HepG2 (cell line): Measurements from ENCODE around the gene FKBP10. TPM values are rescaled to one million over a fixed set of nuclear protein-coding genes. Genes with fewer than 3 reads are reported as not detected.

Experiments used
- CBX2 ChIP-seq, 2 experiments: fragments of 200-600 bp in 1 of 2; sonication (generic); formaldehyde crosslinking in 1 of 2; IDR thresholded peaks; 2 replicates each; pipeline versions ENCODE4 v1.7.0 to v1.8.1; 2018 to 2022; ENCODE audit warnings: low read depth in 2 of 2, low read length in 1 of 2, mild to moderate bottlenecking in 1 of 2, missing genetic modification reagents in 1 of 2
- FOXO1 ChIP-seq: sonication (generic); formaldehyde crosslinking; IDR thresholded peaks from 2 replicates; pipeline ENCODE4 v1.4.0; 2020; ENCODE audit warnings: missing genetic modification reagents
- GABPA ChIP-seq, 2 experiments: IDR thresholded peaks; 2 replicates each; pipeline ENCODE4 v1.6.1; 2011 to 2016; ENCODE audit warnings: low read depth in 2 of 2, low read length in 1 of 2, missing biosample characterization in 1 of 2, missing genetic modification characterization in 1 of 2
- KLF15 ChIP-seq: sonication (generic); formaldehyde crosslinking; IDR thresholded peaks from 2 replicates; pipeline ENCODE4 v1.8.1; 2023; ENCODE audit warnings: borderline replicate concordance, mild to moderate bottlenecking, inconsistent platforms, missing genetic modification reagents, mixed read lengths
- MAFF ChIP-seq: IDR thresholded peaks from 2 replicates; pipeline ENCODE4 v1.6.1; 2011; ENCODE audit warnings: low read depth, low read length, improper control_type of control experiment
- NR2C2 ChIP-seq: sonication (generic); formaldehyde crosslinking; IDR thresholded peaks from 2 replicates; pipeline ENCODE4 v1.4.0; 2020; ENCODE audit warnings: missing genetic modification reagents, mild to moderate bottlenecking, moderate library complexity, borderline replicate concordance
- PAWR ChIP-seq: sonication (generic); formaldehyde crosslinking; IDR thresholded peaks from 2 replicates; pipeline ENCODE4 v1.4.0; 2020; ENCODE audit warnings: missing genetic modification reagents, mild to moderate bottlenecking, borderline replicate concordance
- SKIL ChIP-seq: sonication (generic); formaldehyde crosslinking; IDR thresholded peaks from 2 replicates; pipeline ENCODE4 v1.8.0; 2022; ENCODE audit warnings: missing genetic modification reagents, mild to moderate bottlenecking, moderate library complexity, borderline replicate concordance
- TBP ChIP-seq: sonication (generic); formaldehyde crosslinking; IDR thresholded peaks from 2 replicates; pipeline ENCODE4 v1.5.0; 2020; ENCODE audit warnings: missing genetic modification reagents
- WIZ ChIP-seq: sonication (generic); formaldehyde crosslinking; IDR thresholded peaks from 2 replicates; pipeline ENCODE4 v1.5.1; 2020; ENCODE audit warnings: mild to moderate bottlenecking, missing genetic modification reagents
- ZBTB4 ChIP-seq: sonication (generic); formaldehyde crosslinking; IDR thresholded peaks from 2 replicates; pipeline ENCODE4 v1.4.0; 2020; ENCODE audit warnings: missing genetic modification reagents, mild to moderate bottlenecking, borderline replicate concordance
- ZIK1 ChIP-seq: sonication (generic); formaldehyde crosslinking; IDR thresholded peaks from 2 replicates; pipeline ENCODE4 v1.5.0; 2020; ENCODE audit warnings: mild to moderate bottlenecking, low read depth, missing genetic modification reagents, borderline replicate concordance
- ZNF136 ChIP-seq: sonication (generic); formaldehyde crosslinking; IDR thresholded peaks from 2 replicates; pipeline ENCODE4 v1.8.1; 2022; ENCODE audit warnings: low read depth, mild to moderate bottlenecking, moderate library complexity, missing genetic modification reagents
- ZNF431 ChIP-seq: sonication (generic); formaldehyde crosslinking; IDR thresholded peaks from 2 replicates; pipeline ENCODE4 v1.9.0; 2022; ENCODE audit warnings: missing genetic modification reagents, low read depth, mild to moderate bottlenecking, borderline replicate concordance
- ZNF740 ChIP-seq: sonication (generic); formaldehyde crosslinking; IDR thresholded peaks from 2 replicates; pipeline ENCODE4 v1.4.0; 2020; ENCODE audit warnings: missing genetic modification reagents
- ZNF746 ChIP-seq: sonication (generic); formaldehyde crosslinking; IDR thresholded peaks from 2 replicates; pipeline ENCODE4 v1.8.0; 2022; ENCODE audit warnings: mild to moderate bottlenecking, missing genetic modification reagents
- ZNF772 ChIP-seq: sonication (generic); formaldehyde crosslinking; IDR thresholded peaks from 2 replicates; pipeline ENCODE4 v1.5.0; 2020; ENCODE audit warnings: mild to moderate bottlenecking, missing genetic modification reagents
- ZZZ3 ChIP-seq: sonication (generic); formaldehyde crosslinking; IDR thresholded peaks from 2 replicates; pipeline ENCODE4 v1.4.0; 2020; ENCODE audit warnings: missing genetic modification reagents, mild to moderate bottlenecking, borderline replicate concordance
- polyA plus RNA-seq, 8 experiments: library from polyadenylated mRNA; depleted of rRNA in 3 of 8; stranded (reverse) in 7 of 8; unstranded in 1 of 8; fragments of >200 nt; fragmentation: Illumina TruSeq in 4 of 8; extraction: Trizol in 4 of 8; gene quantifications; 2 replicates each; pipeline versions ENCODE4 v1.2.1 to v1.2.3, GENCODE V29; 2011 to 2016; ENCODE audit warnings: low read depth in 4 of 8, missing spikeins in 1 of 8, mixed read lengths in 1 of 8; ENCODE audit not compliant: insufficient read depth in 1 of 8
- total RNA-seq, 5 experiments: library from RNA; depleted of rRNA; stranded (reverse); fragments of >200 nt; fragmentation: Illumina TruSeq; extraction: Trizol; gene quantifications; 2 replicates each; pipeline ENCODE4 v1.2.3, GENCODE V29; 2016; ENCODE audit warnings: low read depth in 1 of 5
- TF ChIP-seq, protein P1 (sequence below): sonication (generic); formaldehyde crosslinking; IDR thresholded peaks from 2 replicates; pipeline ENCODE4 v1.4.0; 2020; ENCODE audit warnings: missing genetic modification reagents

FKBP10 gene
- total and polyA plus RNA-seq, 2 of the 13 experiments (the other 11 are each of a cell fraction or from before 2014, with no cell fraction given), result 149 to 573 TPM

DNA sequence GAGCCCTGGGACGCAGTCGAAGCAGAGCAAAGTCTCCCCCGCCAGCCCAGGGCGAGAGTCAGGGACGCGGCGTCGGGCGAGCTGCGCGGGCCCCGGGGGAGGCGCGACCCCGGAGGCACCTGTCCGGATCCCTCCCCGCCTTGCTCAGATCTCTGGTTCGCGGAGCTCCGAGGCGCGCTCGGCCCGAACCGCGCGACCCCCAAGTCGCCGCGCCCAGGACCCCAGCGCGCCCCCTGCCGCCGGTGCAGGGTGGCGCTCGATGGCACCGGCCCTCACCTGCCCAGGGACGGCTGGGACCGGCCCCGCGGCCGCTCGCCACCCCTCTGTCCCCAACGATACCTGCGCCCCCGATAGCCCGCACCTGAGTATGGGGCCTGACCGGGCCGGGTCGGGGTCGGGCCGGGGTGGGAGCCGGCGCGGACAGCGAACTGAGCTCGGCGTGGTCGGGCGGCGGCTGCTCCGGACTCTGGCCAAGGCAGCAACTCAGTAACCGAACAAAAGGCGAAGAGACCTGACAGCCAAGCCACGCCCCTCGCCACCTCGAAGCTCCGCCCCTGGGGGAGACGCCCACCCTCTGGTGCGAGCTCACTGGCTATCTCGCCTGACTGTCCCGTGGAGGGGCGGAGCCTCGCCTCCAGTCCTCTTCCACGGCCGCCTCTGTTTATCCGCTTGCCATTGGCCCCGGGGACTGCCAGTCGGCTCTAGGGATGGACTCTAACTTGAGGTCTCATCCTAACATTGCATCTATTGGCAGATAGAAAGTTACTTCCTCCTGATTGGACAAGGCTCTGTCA is 26.4 kb upstream of the FKBP10 start, which contains the start of gene JUP (continued):
- TF ChIP-seq ZBTB4 (CRISPR knock-in tag) (no peak), MAFF (no peak), ZNF431 (CRISPR knock-in tag) (peak; percentile 87; the same call in 1 of the 2 replicates), WIZ (0 out of 2 replicates have a peak, but pooled peaks have one; percentile 82), KLF15 (CRISPR knock-in tag) (peak; percentile 74), FOXO1 (CRISPR knock-in tag) (no peak; the same call in 1 of the 2 replicates), ZNF740 (CRISPR knock-in tag) (no peak), ZIK1 (CRISPR knock-in tag) (peak; percentile 87), ZNF746 (CRISPR knock-in tag) (peak; percentile 72; the same call in 1 of the 2 replicates), ZNF772 (CRISPR knock-in tag) (no peak), GABPA (IDR thresholded peaks at IDR 0.05; ENCODE audit: low read depth, low read length) (no peak), GABPA (CRISPR knock-in tag; IDR thresholded peaks at IDR 0.05; ENCODE audit: low read depth) (no peak; the same call in 1 of the 2 replicates), CBX2 (IDR thresholded peaks at IDR 0.05; ENCODE audit: low read depth, low read length) (no peak), CBX2 (CRISPR knock-in tag; IDR thresholded peaks at IDR 0.05; ENCODE audit: low read depth) (peak; percentile 89; the same call in 1 of the 2 replicates), NR2C2 (peak; percentile 30; the same call in 1 of the 2 replicates), ZNF136 (CRISPR knock-in tag) (0 out of 2 replicates have a peak, but pooled peaks have one; percentile 19), PAWR (no peak), SKIL (CRISPR knock-in tag) (no peak), ZZZ3 (CRISPR knock-in tag) (no peak), TBP (CRISPR knock-in tag) (0 out of 2 replicates have a peak, but pooled peaks have one; percentile 52)
- TF ChIP-seq, protein P1, sequence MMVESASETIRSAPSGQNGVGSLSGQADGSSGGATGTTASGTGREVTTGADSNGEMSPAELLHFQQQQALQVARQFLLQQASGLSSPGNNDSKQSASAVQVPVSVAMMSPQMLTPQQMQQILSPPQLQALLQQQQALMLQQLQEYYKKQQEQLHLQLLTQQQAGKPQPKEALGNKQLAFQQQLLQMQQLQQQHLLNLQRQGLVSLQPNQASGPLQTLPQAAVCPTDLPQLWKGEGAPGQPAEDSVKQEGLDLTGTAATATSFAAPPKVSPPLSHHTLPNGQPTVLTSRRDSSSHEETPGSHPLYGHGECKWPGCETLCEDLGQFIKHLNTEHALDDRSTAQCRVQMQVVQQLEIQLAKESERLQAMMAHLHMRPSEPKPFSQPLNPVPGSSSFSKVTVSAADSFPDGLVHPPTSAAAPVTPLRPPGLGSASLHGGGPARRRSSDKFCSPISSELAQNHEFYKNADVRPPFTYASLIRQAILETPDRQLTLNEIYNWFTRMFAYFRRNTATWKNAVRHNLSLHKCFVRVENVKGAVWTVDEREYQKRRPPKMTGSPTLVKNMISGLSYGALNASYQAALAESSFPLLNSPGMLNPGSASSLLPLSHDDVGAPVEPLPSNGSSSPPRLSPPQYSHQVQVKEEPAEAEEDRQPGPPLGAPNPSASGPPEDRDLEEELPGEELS, result no peak; the same call in 1 of the 2 replicates
